Renal cortex interstitium (tissue), 15 donors: ENCODE measurements around the gene FUBP3. TPM values are rescaled to one million over a fixed set of nuclear protein-coding genes. Genes with fewer than 3 reads are reported as not detected.

Experiments used
- DNase-seq, 11 donors: peaks; one replicate each; pipeline ENCODE4 v3.0.0-alpha.2; 2013; ENCODE audit warnings: low read depth in 9 of 11, low spot score in 4 of 11; ENCODE audit errors: extremely low read depth in 1 of 11
- long read RNA-seq, 16 experiments: transcript quantifications; one replicate each; lab custom pipeline, GENCODE V29; 2026
- polyA plus RNA-seq, 3 donors: library from polyadenylated mRNA; unstranded; fragments of 120-200 nt; gene quantifications; one replicate each; pipeline ENCODE4 v1.2.1, GENCODE V29; 2013; ENCODE audit not compliant: insufficient read length in 3 of 3

FUBP3 gene, protein sequence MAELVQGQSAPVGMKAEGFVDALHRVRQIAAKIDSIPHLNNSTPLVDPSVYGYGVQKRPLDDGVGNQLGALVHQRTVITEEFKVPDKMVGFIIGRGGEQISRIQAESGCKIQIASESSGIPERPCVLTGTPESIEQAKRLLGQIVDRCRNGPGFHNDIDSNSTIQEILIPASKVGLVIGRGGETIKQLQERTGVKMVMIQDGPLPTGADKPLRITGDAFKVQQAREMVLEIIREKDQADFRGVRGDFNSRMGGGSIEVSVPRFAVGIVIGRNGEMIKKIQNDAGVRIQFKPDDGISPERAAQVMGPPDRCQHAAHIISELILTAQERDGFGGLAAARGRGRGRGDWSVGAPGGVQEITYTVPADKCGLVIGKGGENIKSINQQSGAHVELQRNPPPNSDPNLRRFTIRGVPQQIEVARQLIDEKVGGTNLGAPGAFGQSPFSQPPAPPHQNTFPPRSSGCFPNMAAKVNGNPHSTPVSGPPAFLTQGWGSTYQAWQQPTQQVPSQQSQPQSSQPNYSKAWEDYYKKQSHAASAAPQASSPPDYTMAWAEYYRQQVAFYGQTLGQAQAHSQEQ
- polyA plus RNA-seq: 10 to 100 TPM; 76.6 to 88.6 (median 77.7) TPM
- long read RNA-seq, donor 1, partial matches to known transcripts: 0 of 7 reads
- long read RNA-seq, donor 1, other reads (novel, unspliced or antisense): 0 of 7 reads
- long read RNA-seq, donor 2, partial matches to known transcripts: 0 of 1 reads
- long read RNA-seq, donor 2, other reads (novel, unspliced or antisense): 0 of 1 reads
- long read RNA-seq, donor 3, transcript FUBP3-201 (19 exons, 3,124 nt): major isoform, 14 of 36 reads
- long read RNA-seq, donor 3, partial matches to known transcripts: 19 of 36 reads
- long read RNA-seq, donor 3, other reads (novel, unspliced or antisense): 0 of 36 reads
- long read RNA-seq, donor 4, transcript FUBP3-201 (19 exons, 3,124 nt): major isoform, 8 of 10 reads
- long read RNA-seq, donor 4, partial matches to known transcripts: 0 of 10 reads
- long read RNA-seq, donor 4, other reads (novel, unspliced or antisense): 0 of 10 reads
- long read RNA-seq, donor 5: 0 reads
- long read RNA-seq, donor 6, transcript FUBP3-201 (19 exons, 3,124 nt): major isoform, 6 of 24 reads
- long read RNA-seq, donor 6, transcript FUBP3-204 (3 exons, 284 nt): minor isoform, 5 of 24 reads
- long read RNA-seq, donor 6, partial matches to known transcripts: 13 of 24 reads
- long read RNA-seq, donor 6, other reads (novel, unspliced or antisense): 0 of 24 reads
- long read RNA-seq, donor 7, partial matches to known transcripts: 0 of 6 reads
- long read RNA-seq, donor 7, other reads (novel, unspliced or antisense): 0 of 6 reads
- long read RNA-seq, donor 8, transcript FUBP3-201 (19 exons, 3,124 nt): major isoform, 14 of 16 reads
- long read RNA-seq, donor 8, partial matches to known transcripts: 0 of 16 reads
- long read RNA-seq, donor 8, other reads (novel, unspliced or antisense): 0 of 16 reads
- long read RNA-seq, donor 9, transcript FUBP3-201 (19 exons, 3,124 nt): major isoform, 7 of 9 reads
- long read RNA-seq, donor 9, partial matches to known transcripts: 0 of 9 reads
- long read RNA-seq, donor 9, other reads (novel, unspliced or antisense): 0 of 9 reads
- long read RNA-seq, donor 10, partial matches to known transcripts: 0 of 4 reads
- long read RNA-seq, donor 10, other reads (novel, unspliced or antisense): 0 of 4 reads
- long read RNA-seq, donor 11, transcript FUBP3-201 (19 exons, 3,124 nt): major isoform, 10 of 12 reads
- long read RNA-seq, donor 11, partial matches to known transcripts: 0 of 12 reads
- long read RNA-seq, donor 11, other reads (novel, unspliced or antisense): 0 of 12 reads
- long read RNA-seq, donor 12, partial matches to known transcripts: 0 of 4 reads
- long read RNA-seq, donor 12, other reads (novel, unspliced or antisense): 0 of 4 reads
- long read RNA-seq, donor 13: 0 reads
- long read RNA-seq, donor 14, transcript FUBP3-201 (19 exons, 3,124 nt): major isoform, 5 of 6 reads
- long read RNA-seq, donor 14, partial matches to known transcripts: 0 of 6 reads
- long read RNA-seq, donor 14, other reads (novel, unspliced or antisense): 0 of 6 reads
- long read RNA-seq, donor 15, partial matches to known transcripts: 0 of 4 reads
- long read RNA-seq, donor 15, other reads (novel, unspliced or antisense): 0 of 4 reads
- long read RNA-seq, donor 16, transcript FUBP3-201 (19 exons, 3,124 nt): major isoform, 17 of 27 reads
- long read RNA-seq, donor 16, partial matches to known transcripts: 5 of 27 reads
- long read RNA-seq, donor 16, other reads (novel, unspliced or antisense): 0 of 27 reads

DNA sequence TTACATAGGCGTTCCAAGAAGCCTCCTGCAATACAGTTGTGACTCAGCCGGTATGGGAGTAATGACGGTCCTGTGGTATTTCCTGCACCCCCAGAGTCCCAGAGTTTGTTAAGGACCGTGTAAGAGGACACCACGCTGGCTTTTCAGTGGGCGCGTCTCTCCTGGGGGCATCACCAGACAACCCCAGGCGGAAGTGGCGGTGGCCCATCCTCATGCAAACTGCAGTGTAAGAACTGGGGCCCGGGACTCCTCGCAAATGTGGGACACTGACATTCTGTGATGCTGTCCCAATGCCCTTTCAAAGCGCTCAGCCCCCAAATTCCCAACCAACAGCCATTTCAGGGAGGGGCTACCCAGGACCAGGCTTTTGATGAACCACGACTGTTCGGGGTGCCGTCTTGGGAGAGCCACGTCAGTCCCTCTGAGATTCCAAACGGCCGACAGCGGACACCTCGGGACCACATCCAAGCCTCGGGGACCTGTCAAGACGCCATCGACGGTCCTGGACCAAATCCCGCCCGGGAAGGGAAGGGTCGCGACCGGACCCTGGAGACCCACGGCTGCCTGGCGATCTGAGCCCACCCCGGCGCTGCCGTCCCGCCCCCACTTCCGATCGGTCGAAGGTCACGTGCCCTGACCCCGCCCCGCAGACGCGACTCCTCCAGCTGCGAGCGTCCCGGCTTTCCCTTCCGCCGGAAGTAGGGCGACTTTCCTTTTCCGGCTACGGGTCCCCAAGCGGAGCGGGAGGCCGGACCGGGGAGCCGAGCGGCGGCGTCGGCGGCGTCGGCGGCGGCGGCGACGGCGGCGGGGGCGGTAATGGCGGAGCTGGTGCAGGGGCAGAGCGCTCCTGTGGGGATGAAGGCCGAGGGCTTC is at the start of gene FUBP3:
Gene FUBP3 (plus strand): TSS at position 713 of the 873 bp plus-strand sequence. CDS start 104 bp downstream, at position 817.
- peak; percentile 75 to 93 (median 87) for DNase-seq

DNA sequence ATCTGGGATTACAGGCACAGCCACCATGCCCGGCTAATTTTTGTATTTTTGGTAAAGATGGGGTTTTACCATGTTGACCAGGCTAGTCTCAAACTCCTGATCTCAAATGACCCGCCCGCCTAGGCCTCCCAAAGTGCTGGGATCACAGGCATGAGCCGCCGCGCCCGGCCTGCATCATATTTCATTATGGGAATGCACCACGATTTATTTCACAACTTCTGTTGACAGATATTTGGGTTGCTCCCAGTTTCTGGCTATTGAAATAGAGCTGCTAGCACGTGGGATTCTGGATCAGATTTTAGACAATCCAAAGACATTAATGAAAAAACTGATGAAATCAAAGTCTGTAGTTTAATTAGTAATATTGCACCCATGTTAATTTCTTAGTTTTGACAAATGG is 48.4 kb upstream of the FUBP3 start:
- no peak for DNase-seq

DNA sequence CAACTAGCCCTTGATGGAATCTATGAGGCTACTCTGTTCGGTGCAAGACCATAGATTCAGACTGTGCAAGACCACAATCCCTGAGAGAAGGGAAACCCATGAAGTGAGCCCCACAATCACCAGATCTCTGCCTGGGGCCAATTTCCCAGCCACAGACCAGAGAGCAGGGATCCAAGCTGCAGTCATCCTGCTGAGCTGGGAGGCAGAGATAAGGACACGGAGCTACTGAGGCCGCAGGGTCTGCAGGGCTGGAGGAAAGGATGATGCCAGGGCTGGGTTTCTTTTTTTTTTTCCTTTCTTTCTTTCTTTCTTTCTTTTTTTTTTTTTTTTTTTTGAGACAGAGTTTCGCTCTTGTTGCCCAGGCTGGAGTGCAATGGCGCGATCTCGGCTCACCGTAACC is 47.7 kb upstream of the FUBP3 start:
- DNase-seq: no peak

DNA sequence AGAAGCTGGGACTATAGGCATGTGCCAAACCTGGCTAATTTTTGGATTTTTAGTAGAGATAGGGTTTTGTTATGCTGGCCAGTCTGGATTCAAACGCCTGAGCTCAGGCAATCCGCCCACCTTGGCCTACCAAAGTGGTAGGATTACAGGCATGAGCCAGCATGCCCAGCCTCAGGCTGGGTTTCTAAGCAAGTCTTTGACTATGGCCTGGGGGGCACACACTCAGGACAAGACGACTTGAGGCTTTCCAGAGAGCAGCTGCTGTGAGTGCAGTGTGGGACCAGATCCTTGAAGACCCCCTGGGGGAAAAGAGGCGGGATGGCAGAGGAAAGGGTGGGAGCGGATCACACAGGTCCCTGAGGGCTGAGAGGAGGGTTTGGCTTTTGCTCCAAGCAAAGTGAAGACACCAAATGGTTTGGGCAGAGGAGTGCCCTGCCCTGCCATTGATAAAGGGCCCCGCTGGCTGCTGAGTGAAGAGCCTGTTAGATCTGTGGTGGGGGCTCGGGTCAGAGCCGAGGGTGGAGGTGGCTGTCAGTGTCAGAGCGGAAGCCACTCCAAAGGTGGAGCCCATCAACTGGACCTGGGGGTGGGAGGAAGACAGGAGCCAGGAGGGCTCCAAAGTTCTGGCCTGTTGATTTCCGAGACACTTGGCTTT is 46.8 kb upstream of the FUBP3 start:
- DNase-seq: no peak

DNA sequence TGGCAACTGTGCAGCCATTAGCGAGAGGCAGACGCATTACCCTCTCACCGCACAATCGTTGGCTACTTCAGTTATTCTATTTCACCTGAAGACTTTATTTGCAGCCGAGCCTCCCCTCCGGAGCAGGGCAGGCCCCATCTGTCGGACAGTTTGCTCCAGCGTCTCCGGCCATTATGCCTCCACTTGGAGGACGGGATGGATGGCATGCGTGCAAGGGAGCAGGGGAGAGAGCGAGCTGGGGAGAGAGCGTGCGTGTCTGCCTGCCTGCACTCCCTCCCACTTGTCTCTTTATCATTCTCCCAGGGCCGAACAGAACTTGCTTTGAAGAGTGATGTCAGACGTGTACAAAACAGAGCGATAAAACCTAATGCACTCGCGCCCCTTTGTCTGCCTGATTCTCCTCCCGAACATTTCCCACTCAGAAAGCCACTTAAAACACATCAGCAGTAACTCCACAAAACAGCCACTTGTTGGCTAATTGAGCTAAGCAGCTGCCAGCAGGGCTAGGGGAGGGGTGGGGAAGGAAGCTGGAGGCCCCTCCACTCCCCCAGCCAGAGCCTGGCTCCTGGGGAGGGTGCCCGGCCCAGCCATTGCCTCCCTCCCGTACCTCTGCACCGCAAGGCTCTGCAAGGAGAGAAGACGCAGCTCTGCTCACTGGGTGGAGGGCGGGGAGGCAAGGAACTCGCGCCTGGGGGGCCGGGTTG is 43.4 kb upstream of the FUBP3 start:
- peak in 3 of 11 donors; percentile 21 to 41 (median 30) for DNase-seq

DNA sequence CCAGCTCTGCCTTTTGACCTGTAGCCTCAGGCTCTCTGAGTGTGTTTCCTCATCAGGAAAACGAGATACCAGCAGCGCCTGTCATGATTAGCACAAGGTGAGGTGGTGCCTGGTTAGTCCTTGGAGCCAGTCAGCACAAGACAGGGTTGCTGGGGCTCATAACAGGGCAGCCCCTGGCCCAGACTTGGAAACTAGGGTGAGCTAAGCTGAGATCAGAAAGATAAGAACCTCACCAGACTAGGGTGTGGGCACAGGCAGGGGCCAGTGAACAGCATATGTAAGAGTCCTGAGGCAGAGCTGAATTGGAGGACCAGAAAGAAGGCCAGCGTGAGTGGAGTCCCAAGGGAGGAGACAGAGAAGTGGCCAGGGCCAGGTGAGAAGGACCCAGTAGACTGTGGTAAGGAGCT is 42.7 kb upstream of the FUBP3 start:
- DNase-seq: no peak

DNA sequence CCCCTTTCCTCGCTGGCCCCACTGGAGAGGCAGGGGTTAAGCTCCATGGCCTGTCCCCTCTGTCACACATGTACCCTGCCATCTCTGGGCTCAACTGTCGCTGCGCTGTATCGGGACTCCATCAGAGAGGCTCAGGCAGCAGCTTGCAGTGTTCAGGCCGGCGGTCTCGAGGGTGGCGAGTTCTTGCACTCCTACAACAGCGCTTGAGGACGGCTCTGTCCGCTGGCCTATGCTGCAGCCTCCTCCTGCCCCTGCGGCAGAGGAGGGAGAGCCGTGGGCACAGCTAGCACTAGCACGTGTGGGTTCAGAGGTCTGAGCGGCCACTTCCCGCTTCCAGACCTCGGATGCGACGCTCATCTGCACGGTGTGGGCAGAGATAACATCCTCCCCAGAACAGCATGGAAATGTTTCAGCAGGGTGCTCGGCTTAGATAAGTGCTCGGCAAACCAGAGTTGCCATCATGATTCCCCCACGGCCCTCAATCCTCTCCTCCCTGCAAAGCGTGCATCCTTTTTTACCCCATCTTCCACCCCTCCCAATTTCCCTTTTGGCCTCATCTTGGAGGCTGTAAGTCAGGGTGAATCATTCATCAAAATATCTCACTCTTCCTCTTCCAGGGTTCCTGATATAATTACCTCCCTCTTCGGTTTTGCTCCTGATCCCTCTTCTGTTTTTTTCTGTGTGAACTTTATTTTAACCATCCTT is 41.9 kb upstream of the FUBP3 start:
- DNase-seq: no peak

DNA sequence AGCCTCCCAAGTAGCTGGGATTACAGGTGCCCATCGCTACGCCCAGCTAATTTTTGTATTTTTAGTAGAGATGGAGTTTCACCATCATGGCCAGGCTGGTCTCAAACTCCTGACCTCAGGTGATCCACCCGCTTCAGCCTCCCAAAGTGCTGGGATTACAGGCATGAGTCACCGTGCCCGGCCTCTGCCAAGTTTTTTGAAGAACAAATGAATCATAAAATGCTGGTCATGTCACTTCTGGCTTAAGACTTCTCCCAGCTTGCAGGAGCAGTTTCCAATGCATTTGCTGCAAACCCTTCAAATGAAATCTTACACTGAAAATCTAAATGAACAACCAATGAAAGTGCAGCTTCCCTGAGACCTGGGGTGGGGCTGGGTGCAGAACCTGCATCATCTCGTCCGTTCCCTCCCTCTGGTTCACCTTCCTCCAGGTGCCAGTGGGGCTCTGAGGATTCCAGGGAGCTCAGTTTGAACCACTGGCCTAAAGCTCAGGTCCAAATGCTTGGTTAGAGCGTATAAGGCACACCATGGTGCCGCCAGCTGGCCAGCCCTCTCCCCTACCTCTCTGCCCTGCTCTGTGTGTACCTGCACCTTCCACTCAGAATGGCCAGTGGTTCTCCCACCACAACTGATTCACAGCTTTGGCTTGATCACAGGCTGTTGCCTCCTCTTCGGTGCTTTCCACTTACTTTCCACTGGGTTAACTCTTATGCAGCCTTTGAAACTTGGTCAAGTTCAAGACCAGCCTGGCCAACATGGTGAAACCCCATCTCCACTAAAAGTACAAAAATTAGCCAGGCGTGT is 39.8 kb upstream of the FUBP3 start:
- no peak for DNase-seq

DNA sequence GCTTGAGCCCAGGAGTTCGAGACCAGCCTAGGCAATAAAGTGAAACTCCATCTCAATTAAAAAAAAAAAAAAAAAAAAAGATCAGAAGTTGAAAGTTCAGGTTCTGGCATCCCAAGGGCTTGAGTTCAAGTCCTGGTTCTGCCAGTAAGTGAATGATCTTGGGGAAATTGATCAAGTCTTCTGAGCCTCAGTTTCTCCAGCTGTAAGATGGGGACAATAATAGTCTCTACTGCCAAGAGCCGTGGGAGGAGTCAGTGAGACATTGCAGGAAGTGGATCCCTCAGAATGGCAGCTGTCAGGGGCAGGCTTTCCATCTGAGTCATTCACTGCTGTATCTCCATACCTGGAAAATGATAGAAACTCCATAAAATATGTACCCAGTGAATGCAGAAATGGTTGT is 37.8 kb upstream of the FUBP3 start:
- DNase-seq: no peak

DNA sequence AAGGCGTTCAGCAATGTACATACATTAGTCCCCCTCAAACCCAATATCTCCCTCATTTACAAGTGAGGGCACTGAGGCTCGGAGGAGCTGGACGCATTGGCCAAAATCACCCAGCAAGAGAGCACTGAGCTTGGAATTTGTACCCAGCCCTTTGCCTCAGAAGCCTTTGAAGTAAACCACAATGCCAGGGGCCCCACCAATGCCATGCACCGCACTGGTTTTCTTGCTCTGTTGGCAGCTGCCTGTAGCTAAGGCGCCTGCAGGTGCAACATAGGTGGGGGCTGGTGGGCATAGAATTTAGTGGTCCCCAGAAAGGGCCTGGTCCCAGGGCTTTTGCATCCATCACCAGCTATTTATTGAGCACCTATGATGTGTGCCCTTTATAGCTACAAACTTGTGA is 37.3 kb upstream of the FUBP3 start:
- no peak for DNase-seq

DNA sequence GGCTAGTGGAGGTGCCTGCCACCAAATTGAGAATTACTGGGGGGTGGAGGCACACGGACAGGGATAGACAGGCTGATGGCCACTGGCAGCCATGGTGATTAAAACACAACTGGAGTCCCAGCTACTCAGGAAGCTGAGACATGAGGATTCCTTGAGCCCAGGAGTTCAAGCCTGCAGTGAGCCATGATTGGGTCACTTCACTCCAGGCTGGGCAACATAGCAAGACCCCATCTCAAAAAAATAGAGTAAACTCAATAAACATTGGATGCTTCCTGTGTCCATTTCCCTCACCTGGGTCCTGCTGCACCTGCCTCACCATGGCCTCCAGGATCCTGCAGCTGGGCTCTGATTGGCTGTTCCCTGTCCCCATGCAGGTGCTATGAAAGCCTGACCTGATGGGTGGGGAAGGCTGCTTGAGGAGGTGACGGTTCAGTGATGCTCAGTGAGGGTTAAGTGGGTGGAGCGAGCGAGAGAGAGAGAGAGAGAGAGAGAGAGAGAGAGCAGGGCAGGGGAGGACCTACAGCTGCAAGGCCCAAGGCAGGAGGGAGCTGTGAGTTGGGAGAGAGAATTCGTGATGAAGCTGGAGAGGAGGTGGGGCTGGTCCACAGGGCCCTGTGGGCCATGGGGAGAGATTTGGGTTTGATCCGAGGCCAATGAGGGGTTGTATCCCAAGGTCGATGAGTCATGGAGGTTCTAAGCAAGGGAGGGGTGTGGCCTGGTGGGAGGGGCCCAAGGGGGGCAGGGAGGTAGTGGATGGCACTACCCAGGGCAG is 36.7 kb upstream of the FUBP3 start:
- no peak for DNase-seq

DNA sequence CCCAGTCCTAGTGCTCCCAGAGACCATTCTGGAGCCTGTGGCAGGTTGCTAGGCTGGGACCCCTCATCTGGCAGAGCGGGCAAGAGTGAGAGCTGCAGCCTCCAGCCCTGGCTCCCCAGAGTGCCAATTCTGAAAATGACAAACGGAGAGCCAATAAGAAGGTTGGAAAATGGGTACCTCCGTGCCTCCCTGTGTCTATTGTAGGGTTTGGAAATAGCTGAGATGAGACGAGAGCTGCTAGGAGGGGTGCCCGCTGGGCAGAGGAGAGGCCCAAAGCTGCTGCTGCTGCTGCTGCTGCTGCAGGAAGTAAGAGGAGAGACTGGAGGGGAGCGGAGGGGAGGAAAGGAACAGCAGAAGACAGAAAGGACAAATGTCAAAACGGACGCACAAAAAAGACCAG is 36.0 kb upstream of the FUBP3 start:
- no peak for DNase-seq

DNA sequence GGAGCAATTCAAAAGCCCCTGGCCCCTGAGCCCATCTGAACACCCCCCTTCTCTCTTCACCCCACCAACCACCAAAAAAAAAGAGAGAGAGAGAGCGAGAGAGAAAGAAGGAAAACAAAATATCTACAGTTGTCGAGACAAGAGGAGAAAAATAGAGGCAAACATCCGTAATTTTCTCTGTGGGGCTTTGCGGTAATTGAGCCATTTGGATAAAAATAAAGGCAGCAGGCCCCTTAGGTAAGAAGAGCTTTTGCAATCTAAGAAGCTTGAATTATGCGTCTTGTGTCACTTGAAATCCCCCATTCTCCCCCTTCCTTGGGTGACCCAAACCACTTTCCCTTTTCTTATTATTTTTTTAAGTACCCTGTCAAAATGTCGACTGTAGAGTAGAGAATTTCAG is 35.5 kb upstream of the FUBP3 start:
- DNase-seq: no peak
